Bronchial epithelial cell (primary cell): Measurements from ENCODE around the gene GINS1. TPM values are rescaled to one million over a fixed set of nuclear protein-coding genes. Genes with fewer than 3 reads are reported as not detected.

Experiments used
- DNase-seq: peaks from one replicate; pipeline ENCODE4 v3.0.0-alpha.2; 2010; ENCODE audit warnings: low read depth
- FAIRE-seq: peaks from 2 replicates; lab custom pipeline; 2011; peaks lifted over from hg19 to GRCh38; lab: Jason Lieb, UNC
- H3K27me3 ChIP-seq: 2 replicates; pipeline ENCODE4 v1.5.1; 2011; ENCODE audit warnings: low read length; ENCODE audit not compliant: control insufficient read depth, insufficient read depth
- H3K36me3 ChIP-seq: 2 replicates; pipeline ENCODE4 v1.5.1; 2011; ENCODE audit warnings: low read length; ENCODE audit not compliant: control insufficient read depth, insufficient read depth
- H3K4me3 ChIP-seq: 2 replicates; pipeline ENCODE4 v1.5.1; 2011; ENCODE audit warnings: mild to moderate bottlenecking, low read depth, low read length, control low read depth
- CTCF ChIP-seq: IDR thresholded peaks from 2 replicates; pipeline ENCODE4 v1.5.1; 2011; ENCODE audit warnings: mild to moderate bottlenecking, moderate library complexity, low read length, control low read depth, inconsistent platforms; ENCODE audit not compliant: insufficient read depth, severe bottlenecking
- total RNA-seq: library from RNA; depleted of rRNA; stranded (reverse); fragments of >200 nt; gene quantifications from 2 replicates; pipeline ENCODE4 v1.2.1, GENCODE V29; 2014

GINS1 gene
- total RNA-seq, 1 donor from 2014 or later: 1.1 TPM

DNA sequence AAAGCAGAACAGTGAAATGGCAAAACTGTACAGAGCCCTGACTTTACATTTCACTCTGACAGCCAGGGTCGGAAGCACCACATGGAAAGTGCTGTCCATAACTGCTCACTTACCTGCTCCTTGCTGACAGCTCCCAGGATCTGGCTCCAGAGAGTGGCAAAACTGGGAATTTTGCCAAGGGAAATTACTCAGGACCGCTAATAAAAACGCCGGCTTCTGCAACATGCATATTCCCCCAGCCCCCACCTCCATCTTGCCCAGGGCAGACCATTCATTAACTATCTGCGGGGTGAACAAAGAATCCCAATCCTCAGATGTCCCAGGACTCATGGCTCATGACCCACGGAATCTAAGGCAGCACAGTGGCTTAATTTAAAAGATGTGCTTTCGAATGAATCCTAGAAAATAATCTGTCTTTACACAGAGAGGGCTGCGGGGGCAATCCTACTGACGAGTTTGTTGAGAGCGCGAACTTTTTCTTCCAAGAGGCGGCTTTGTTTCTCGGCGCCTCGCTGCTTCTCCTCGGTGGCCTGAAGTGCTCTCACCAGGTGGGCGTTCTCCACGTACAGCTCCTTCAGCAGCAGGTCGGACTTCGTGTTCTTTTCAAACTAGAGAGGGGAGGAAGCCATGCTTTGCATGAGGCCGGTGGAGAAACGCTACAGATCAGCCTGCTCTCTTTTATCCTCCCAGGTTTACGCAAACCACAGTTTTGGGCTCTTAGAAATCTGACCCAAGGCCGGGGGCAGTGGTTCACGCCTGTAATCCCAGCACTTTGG, 45.8 kb downstream of the GINS1 start:
- FAIRE-seq (no peak), DNase-seq (peak; percentile 53)
- no peak for TF ChIP-seq CTCF
- no peaks in the 10 kb centered on the region for H3K36me3 ChIP-seq
- no peak overlapping the region for H3K4me3 ChIP-seq
- no peaks in the 10 kb centered on the region for H3K27me3 ChIP-seq

DNA sequence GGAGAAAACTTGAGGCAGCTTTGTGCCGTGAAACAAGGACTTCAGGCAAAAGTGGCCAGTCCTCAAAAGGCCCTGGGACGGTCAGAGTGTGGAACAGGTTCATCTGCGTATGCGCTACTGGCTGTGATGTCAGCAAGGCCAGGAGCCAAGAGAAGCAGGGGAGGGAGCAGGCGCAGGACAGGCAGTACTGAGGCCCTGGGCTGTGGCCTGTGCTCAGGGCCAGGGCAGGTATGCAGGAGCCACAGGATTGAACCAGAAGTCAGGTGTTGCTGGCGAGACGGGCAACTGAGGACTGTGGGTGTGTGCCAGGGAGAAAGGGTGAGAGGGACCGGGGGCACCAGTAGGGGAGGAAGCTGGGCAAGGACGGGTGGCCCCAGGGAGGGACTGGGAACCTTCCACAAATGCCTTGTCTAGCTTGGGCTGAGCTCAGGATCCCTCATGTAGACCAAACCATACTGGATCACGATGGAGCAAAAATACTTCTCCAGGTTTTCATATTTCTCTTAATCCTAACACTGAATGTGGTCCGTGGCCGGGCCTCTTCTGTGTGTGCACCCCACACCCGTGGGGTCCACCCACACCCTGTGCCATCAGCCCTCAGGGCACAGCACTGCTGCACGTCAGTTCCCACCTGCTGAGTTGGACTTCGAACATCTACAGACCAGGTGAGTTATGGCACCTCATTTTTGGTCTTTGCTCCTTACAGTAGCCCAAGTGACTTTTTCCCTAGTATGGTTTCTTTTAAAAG, 46.9 kb downstream of the GINS1 start:
- TF ChIP-seq CTCF: no peak
- H3K27me3 ChIP-seq: no peaks in the 10 kb centered on the region
- DNase-seq (no peak), FAIRE-seq (peak; percentile 23)
- no peak overlapping the region for H3K4me3 ChIP-seq
- H3K36me3 ChIP-seq: no peaks in the 10 kb centered on the region

DNA sequence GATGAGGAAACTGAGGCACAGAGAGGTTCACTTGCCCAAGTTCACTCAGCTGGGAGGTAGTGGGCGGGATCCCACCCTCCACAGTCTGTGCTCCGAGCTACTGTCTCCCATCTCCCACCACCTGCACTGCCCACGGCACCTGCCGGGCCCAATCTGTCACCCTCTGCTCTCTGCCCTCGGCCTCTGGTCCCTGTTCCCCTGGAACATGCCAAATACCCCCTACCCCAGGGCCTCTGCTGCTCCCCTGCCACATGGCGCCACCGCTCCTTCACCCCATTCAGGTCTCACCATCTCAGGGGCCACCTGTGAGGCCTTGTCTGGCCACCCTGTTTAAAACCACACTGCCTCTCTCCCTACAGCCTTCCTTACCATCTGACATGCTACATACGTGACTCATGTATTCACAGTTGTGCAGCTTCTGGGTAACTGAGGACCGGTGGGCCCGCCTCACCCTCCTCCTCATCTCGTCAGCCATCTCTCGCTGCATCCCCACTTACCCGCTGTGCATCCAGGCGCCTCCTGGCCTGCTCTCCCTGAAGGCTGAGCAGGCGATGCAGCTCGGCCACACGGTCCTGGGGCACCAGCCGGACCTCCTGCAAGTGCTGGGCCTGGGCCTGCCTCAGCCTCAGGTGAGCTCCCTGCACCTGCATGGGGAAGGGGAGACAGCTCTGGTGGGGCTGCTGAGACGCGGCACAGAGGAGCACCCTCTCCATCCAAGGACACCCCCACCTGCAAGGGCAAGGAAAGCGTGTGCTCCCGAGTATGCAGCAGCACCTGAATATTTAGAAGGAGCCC, 50.6 kb downstream of the GINS1 start:
- H3K36me3 ChIP-seq: no peaks in the 10 kb centered on the region
- no peak overlapping the region for H3K4me3 ChIP-seq
- DNase-seq (no peak), FAIRE-seq (no peak)
- no peaks in the 10 kb centered on the region for H3K27me3 ChIP-seq
- no peak for TF ChIP-seq CTCF

DNA sequence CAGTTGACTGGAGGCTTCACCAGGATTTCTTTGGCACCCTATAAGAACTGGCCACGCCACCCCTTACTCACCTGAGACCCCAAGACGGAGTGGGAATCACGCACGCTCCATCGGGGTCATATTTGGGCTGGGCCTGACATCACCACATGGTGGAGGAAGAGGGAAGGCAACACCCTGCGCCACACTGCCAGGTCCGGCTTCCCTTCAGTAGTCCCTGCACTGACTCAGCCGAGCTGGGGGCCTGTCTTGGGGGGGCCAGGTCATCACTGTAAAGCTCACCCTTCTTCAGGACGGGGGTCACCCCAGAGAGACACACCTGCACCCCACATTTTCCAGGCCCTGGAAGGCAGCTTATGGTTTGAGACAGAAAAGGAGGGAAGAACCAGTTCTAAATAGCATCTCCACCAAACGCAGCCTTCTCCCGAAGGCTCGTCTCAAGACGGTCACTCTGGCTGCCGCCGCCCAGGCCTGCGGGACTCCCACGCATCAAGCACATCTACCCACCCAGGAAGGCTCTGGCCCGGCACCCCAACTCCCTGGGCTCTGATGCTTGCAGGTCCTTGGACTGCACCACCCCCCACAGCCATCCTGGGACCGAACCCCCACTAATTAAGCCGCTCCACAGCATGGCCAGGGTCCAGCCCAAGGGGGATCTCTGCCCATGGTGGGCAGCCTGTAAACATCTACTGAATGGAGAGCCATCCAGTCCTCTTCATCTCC, 51.8 kb downstream of the GINS1 start:
- FAIRE-seq (no peak), DNase-seq (no peak)
- no peak for TF ChIP-seq CTCF
- Histone ChIP-seq H3K27me3 (no peaks in the 10 kb centered on the region), H3K36me3 (no peaks in the 10 kb centered on the region), H3K4me3 (no peak overlapping the region)

DNA sequence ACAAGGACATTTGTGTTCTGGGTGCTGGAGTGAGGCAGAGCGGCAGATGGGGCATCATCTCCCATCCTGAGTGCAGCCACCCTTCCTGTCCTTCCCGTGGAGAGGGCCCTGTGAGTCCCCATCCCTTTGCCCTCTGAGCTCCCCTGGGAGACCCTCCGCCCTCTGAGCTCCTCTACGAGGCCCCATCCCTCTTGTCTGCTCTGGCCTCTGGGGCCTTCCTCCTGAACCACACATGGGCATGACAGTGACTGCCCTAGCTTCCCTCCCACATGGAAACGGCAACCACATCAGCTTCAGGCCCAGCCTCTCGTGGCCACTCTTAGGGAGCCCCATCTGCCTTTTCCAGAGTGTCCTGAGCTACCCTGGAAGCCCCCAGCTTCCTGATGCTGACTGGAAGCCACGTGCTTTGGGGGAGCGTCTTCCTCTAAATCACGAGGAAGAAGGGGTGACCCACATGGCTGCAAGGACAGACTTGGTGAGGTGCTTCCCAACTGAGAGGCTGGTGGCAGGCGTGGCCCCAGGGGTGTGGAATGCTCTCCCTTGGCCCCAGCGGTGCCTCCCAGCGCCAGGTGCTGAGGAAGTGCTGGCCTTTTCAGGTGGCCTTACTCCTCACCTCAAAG, 52.6 kb downstream of the GINS1 start:
- no peak for FAIRE-seq
- DNase-seq: no peak
- Histone ChIP-seq H3K36me3 (no peaks in the 10 kb centered on the region), H3K4me3 (no peak overlapping the region), H3K27me3 (no peaks in the 10 kb centered on the region)
- no peak for TF ChIP-seq CTCF
